ENCODE measurements around the gene SOCS2.

DNA sequence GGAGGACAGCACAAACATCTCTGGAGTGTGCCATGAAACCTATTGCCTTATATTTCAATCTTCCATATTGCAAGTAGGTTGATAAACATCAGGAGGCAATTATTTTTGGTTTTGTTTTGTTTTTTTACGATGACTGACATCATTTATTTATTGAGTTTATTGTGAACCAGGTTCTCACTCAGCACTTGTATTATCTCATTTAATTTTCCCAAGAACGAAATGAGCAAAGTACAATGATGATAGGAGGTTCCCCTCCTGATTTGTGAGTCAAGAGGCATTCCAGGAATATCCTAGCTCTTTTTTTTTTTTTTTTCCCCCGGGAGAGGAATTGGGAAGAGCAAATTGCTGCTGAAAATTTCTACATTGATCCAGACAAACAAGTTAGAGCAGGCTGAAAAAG lies 4.7 kb downstream of the SOCS2 start:
- TF ChIP-seq, protein P1, sequence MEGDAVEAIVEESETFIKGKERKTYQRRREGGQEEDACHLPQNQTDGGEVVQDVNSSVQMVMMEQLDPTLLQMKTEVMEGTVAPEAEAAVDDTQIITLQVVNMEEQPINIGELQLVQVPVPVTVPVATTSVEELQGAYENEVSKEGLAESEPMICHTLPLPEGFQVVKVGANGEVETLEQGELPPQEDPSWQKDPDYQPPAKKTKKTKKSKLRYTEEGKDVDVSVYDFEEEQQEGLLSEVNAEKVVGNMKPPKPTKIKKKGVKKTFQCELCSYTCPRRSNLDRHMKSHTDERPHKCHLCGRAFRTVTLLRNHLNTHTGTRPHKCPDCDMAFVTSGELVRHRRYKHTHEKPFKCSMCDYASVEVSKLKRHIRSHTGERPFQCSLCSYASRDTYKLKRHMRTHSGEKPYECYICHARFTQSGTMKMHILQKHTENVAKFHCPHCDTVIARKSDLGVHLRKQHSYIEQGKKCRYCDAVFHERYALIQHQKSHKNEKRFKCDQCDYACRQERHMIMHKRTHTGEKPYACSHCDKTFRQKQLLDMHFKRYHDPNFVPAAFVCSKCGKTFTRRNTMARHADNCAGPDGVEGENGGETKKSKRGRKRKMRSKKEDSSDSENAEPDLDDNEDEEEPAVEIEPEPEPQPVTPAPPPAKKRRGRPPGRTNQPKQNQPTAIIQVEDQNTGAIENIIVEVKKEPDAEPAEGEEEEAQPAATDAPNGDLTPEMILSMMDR (IDR thresholded peaks at IDR 0.05), result no peak
- TF ChIP-seq POLR2A (IDR thresholded peaks at IDR 0.05), result no peak
